Fibroblast of skin of abdomen (primary cell): Measurements from ENCODE around the gene LYSMD2.

Source experiments
- DNase-seq: peaks from one replicate; pipeline ENCODE4 v3.0.0-alpha.2; 2013

Gene LYSMD2

GRCh38 chr15:51718746-51719145 is 18.7 kb downstream of the LYSMD2 start:
- no peak for DNase-seq

DNA sequence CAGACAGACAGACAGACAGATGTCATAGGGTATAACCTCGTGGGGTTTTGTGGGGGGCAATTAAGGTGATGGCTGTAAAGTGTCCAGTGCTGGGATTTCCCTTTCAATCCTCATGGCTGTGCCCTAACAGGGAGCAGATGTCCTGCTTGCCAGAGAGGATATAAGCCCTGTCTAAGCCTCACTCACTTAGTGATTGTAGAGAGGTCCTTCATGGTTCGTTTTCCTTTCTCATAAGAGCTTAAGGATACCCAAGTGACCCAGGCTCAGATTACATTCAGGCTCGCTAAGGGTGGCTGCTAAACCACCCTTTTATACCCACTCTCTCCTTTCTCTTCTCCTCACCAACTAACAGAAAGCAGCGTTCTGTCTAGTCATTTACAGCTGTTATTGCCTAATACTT is 19.2 kb downstream of the LYSMD2 start:
- DNase-seq, result no peak

DNA sequence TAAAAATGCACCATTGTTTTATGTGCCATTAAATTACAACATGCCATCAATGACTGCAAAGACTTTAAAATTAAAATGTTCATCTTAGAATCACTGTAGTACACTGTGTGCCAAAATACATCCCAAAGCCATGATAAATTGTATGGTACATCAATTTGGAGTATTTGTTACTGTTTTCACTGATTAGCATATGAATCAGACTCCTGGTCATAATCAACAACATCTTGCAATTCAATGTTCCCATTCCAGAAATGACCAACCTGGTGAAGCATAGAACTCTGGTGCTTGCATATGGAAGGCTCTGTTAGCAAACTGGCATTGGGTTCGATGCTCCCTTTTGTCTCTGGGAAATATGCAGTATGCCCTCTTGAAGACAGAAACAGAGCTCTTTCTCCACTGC is 22.5 kb downstream of the LYSMD2 start:
- no peak for DNase-seq

DNA sequence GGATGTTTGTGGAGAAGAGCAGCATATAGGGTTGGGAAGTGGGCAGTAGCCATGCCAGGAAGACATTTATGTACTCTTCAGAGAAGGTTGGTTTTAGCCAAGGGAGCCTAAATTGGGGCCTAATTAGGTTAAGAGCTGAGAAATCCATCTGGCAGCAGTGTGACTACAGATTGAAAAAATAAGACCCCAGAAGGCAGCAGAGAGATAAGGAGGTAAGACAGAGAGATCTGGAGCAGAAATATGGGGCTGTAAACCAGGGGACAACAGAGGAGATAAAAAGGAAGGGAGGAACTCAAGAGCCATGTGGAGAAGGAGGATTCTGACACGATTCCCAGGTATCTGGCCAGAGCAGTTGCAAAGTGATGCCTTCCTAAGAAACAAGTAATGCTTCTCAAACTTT is 23.3 kb downstream of the LYSMD2 start:
- no peak for DNase-seq

DNA sequence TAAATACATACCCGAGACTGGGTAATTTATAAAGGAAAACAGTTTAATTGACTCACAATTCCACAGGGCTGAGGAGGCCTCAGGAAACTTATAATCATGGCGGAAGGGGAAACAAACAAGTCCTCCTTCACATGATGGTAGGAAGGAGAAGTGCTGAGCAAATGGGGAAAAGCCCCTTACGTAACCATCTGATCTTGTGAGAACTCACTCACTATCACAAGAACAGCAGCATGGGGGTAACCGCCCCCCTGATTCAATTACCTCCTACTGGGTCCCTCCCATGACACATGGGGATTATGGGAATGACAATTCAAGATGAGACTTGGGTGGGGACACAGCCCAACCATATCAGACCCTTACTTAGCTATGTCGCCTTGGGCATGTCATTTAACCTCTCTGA is 28.4 kb downstream of the LYSMD2 start:
- no peak for DNase-seq

- DNase-seq, result peak; percentile 10
Measured at GRCh38 chr15:51708013-51708412, 29.4 kb downstream of the LYSMD2 start.

DNA sequence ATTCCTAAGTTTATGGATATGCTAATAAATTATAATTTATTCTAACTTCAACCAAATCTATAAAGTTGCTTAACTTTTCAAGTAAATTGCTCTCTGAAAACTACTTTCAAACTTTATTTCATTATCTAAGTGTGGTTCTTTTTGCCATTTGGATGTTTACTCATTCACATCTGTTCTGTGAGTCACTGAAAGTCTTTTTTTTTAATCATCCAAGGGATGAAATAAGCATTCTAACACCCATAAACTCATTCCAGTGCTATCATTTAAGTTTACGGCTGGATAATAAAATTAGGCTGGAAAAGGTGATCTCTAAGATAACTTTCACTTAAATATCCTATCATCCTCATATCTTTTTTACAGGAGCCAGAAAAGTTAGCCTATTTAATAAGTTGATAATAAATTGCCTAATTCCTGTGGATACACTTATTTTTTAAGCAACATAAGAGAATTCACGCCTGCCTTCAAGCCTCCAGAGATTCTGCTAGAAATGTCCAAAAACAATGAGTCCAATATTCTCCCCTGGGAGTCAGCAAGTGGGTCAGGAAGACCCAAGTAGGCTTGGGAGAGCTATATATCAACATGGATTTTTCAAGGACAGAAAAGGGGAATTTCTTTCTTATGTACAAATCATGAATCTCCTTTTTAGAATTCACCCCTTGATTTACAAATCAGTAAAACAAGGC is 30.4 kb downstream of the LYSMD2 start:
- DNase-seq, result peak; percentile 4

DNA sequence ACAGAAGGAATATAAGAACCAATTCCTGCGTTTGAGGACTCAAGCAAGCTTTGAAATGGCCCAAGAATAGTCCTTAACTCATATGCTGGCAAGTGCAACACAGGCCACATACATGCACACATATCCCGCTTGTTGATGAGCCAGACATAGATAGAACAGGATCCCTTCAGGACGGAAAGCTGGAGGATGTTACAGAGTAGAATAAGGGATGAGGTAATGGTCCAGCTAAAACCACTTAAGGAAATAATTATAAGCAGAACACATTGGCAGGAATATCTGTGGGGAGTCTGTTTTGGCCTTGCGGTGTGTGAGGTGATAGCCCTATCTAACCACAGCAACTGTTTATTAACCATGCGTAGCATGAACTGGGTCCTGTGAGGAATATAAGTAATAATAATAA is 31.2 kb downstream of the LYSMD2 start:
- peak; percentile 62 for DNase-seq

DNA sequence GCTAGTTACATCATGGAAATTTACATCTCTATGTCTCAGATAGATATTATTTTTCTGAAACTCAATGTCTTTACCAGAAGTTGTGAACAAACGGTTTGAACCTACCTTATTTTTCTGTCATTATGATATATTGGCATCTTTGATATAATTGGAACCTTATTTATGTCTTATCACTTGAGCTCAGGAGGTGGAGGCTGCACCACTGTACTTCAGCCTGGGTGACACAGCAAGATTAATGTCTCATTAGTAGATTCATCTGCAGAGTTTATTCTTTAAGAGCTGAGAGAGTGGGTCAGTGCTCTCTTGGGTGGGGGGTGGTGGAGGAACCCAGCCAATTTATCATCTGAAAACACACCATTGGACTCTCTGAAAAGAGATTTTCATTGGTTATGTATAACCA is 34.7 kb downstream of the LYSMD2 start:
- no peak for DNase-seq

DNA sequence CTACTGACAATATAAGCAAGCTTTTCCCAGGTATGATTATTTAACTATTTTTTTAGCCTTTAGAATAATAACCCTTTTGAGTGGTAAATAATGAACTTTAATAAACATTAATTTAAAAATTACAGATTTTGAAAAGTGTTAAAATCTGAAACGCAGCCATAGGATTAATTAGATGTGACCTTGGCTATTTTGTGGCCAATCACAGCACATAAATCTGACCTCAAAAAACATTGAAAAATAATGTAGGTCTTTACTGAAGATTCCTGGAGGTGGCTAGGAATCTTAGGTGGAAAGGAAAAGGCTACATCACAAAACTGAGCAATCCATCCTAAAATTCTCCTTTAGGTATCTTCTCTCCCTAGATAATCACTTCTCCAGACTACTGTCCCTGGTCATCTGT is 38.1 kb downstream of the LYSMD2 start:
- DNase-seq, result no peak

DNA sequence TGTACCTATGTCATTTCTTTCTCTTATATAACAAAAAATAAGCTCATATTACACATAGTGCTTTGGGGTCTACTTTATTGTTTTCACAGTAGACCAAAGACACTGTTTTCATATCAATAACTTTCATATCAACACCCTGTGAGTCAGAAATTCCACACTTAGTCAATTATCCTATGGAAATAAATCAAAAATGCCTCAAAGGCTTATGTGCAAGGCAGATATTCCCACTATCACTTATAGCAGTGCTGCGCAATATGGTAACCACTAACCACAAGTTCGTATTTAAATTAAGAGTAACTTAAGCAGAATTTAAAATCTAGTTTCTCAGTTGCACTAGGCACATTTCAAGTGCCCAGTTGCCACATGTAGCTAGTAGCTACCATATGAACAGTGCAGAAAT is 40.3 kb downstream of the LYSMD2 start:
- no peak for DNase-seq

GRCh38 chr15:51696566-51696965 is 40.9 kb downstream of the LYSMD2 start:
- DNase-seq, result no peak

- no peak for DNase-seq
Measured at GRCh38 chr15:51692154-51692553, 45.3 kb downstream of the LYSMD2 start.

- no peak for DNase-seq
Measured at GRCh38 chr15:51688863-51689262, 48.6 kb downstream of the LYSMD2 start.

- no peak for DNase-seq
Measured at GRCh38 chr15:51687565-51687964, 49.9 kb downstream of the LYSMD2 start.

DNA sequence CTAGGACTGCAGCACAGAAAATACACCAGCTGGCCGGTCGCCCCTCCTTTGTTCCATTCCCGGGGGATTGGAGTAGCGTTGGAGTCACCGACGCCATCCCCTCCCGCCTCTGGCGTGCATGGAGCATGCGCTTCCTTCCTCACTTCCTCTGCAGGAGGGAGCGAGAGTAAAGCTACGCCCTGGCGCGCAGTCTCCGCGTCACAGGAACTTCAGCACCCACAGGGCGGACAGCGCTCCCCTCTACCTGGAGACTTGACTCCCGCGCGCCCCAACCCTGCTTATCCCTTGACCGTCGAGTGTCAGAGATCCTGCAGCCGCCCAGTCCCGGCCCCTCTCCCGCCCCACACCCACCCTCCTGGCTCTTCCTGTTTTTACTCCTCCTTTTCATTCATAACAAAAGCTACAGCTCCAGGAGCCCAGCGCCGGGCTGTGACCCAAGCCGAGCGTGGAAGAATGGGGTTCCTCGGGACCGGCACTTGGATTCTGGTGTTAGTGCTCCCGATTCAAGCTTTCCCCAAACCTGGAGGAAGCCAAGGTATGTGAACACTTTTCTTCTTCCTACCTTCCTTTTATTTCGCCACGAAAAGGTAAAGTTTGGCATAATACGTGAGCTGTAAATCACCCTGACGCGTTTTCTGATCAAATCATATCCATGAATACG is 56.0 kb downstream of the LYSMD2 start, which contains the start of gene SCG3:
TSS of gene SCG3 (plus strand) at position 201 of the 661 bp plus-strand sequence. CDS start at position 454, 253 bp downstream.
- peak; percentile 63 for DNase-seq

DNA sequence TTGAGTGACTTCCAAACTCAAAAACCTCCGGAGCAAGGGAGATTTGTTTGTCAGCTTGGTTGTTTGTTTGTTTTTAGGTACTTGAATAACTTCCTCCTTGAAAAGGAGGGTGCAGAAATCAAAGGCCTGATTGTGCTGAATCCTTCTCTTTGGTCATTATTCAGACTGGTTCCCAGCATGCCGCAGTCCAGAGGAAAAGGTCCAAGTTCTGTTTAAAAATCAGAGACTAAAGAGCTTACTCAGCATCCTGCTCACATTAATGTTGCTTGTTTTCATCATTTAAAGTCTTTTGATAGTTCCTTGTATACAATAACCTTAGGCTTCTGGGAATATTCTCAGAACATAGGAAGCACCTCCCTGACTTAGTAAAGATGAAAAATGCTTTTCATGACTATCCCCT is 57.1 kb downstream of the LYSMD2 start:
- no peak for DNase-seq

DNA sequence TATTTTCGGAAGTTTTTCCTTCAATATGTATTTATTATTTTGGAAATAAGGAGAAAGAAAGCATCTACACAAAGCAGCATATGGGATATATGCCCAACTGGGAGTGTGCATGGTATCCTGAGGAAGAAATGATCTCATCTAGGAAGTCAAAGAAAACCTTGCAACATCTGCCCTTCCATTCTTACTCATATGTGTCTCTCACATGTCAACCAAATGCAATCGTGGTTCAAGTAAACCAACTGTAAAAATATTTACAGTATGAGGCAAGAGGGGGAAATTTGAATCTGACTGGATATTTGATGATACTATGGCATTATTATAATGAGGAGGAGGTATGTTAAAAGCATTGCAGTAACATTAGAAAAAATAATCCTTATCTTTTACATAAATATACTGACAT is 59.4 kb downstream of the LYSMD2 start:
- DNase-seq, result no peak

GRCh38 chr15:51677452-51677851 is 60.0 kb downstream of the LYSMD2 start:
- DNase-seq, result no peak

- no peak for DNase-seq
Measured at GRCh38 chr15:51677021-51677420, 60.4 kb downstream of the LYSMD2 start.

DNA sequence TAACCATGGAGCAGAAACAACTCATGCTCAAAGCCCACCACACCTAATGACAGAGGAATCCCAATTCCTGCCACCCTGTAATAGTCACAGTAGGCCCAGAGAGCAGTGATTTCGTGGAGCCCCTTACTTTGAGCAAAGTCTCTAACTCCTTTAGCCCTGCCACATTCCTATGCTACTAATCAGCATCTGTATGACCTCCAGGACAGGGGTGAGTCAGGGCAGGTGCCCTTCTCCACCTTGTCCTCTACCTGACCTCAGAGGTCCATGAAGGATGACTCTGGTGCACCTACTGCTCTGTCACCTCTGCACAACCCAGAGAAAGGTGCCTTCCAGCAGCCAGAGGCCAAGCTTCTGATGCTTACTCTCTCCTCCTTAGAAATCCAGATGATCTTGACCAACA is 62.2 kb downstream of the LYSMD2 start:
- DNase-seq, result no peak
